GF-D8 (cell line): ENCODE measurements around the gene CCDC88C.
"Not testable (repeated sequence)": the region's sequence is repeated elsewhere in the genome, so short reads cannot be mapped to it uniquely, and the experiment has no call there.

Experiments
- DNase-seq: peaks from one replicate; lab custom pipeline; 2025; lab: John Stamatoyannopoulos, UW

Gene CCDC88C

GRCh38 chr14:91244501-91244901, 173.1 kb downstream of the CCDC88C start, which contains the start of gene GPR68:
TSS of gene GPR68 (minus strand) at chr14:91244704. CDS start at chr14:91235050, 9,654 bp downstream.
- DNase-seq = no peak

- no peak for DNase-seq
These were observed 174.5 kb downstream of the CCDC88C start for GRCh38 chr14:91243074-91243471.

- DNase-seq = no peak
These were observed 175.0 kb downstream of the CCDC88C start for GRCh38 chr14:91242635-91243034.

- peak; percentile 41 for DNase-seq
These were observed 175.8 kb downstream of the CCDC88C start for GRCh38 chr14:91241863-91242262.

DNA sequence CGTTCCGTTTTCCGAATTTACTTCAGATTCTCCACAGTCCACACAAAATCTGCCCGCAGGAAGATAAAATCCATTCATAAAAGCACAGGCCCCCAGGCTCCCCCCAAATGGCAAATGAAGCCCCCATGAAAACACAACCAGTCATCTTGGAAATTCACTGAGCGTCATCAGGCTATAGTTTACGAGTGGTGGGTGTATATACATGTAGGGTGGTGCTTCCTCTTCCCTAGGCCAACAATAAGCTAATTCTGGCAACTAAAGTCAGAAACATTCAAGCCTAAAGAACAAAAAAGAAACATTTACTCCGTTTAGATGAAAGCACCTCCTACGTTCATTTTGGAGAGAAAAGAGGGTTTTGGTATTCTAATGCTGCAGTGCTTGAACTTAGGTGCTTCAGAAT, 179.0 kb downstream of the CCDC88C start:
- DNase-seq = no peak

- DNase-seq = no peak
These were observed 179.5 kb downstream of the CCDC88C start for GRCh38 chr14:91238085-91238484.

GRCh38 chr14:91237219-91237618, 180.4 kb downstream of the CCDC88C start:
- no peak for DNase-seq

DNA sequence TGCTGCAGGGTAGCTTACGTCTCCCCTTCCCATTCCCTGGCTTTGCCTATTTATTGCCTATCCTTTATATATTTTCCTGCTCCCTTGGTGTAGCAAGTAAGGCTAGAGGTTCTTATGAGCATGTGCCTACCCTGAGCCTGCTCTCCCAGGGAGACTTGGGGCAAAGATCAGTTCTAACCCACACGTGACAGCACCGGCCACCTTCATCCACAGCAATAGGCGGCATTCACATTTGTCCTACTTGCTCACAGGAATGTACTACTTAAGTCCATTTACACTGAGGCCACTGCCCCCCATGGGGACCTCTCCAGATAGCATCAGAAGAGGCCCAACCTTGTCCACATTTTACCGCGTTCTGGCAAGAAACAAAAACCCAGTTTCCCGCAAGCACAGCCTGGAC, 181.8 kb downstream of the CCDC88C start:
- DNase-seq = no peak

DNA sequence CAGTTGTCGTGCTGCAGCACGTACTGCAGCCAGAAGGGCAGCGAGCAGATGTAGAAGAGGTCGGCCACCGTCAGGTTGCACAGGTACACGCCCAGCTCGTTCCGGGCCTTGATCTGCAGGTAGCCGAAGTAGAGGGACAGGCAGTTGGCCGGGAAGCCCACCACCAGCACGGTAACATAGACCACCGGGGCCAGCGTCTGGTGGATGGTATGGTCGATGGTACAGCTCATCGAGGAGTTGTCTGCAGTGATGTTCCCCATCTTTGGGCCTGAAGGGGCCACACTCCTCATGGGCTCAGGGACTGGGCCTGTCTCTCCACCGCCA, 182.9 kb downstream of the CCDC88C start:
- DNase-seq = no peak

DNA sequence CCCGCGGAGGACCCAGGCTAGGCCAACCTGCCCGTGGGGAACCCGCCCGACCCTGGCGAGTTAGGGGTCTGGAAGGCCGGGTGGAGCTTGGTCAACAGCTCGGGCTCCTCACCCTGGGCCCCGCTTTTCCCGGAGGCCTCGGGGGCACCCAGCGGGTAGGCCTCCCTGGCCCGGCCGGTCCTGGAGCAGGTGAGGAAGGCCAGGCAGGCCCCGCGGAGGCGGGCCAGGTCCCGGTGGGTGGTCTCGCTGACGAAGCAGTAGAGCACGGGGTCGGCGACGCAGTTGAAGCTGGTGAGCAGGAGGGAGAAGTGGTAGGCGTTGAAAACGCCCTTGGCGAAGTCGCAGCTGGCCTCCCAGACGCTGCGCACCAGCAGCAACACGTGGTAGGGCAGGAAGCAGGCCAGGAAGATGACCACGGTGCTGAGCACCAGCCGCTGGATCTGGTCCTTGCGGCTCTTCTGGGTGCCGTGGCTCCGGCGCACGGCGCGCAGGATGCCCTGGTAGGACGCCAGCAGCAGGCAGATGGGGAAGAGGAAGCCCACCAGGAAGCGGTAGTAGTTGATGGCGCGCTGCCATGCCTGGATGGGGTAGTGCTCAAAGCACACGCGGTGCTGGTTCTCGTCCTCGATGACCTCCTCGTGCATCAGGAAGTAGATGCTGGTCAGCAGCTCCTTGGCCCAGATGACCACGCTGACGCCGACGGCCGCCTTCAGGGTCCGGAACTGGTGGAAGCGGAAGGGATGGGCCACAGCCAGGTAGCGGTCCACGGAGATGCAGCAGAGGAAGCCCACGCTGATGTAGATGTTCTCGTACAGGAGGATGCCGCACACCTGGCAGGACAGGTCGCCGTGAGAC, 183.5 kb downstream of the CCDC88C start:
- DNase-seq = no peak

DNA sequence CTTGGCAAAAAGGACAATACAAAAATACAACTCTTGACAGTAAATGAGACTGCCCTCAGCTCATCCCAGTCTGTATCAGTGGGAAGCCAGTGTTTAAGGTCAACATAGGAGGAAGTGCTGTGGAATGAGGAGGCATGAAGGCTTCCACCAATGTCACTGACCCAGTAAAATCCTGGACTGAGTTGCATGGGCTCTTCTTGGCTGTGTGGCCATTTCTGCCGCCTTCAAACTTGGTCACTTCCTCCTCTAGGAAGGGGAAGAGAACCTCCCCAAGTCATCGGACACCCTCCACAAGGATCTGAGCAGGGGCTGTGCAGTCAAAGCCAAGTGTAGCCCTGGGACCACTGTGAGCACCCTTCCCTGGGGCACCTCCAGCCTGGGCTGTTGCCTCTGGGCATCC, 185.0 kb downstream of the CCDC88C start:
- DNase-seq = no peak

DNA sequence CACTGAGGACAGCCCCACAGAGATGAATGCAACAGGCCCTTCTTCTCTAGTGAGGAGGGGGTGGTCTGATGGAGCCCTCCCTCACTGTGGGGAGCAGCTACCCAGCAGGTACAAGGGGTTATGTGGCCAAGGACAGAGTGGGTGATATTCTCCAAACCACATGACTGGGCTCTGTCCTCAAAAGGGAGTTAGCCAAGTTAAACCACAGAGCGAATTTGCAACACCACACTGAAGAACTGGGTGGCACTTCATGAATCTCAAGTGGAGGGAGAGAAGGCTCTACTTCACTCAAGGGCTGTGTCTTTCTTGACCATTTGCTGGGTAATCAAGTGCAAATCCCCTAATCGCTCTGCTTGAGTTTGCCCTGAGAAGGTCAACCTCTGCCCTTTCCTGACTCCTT, 185.6 kb downstream of the CCDC88C start:
- DNase-seq = no peak

GRCh38 chr14:91231446-91231845, 186.2 kb downstream of the CCDC88C start:
- no peak for DNase-seq

DNA sequence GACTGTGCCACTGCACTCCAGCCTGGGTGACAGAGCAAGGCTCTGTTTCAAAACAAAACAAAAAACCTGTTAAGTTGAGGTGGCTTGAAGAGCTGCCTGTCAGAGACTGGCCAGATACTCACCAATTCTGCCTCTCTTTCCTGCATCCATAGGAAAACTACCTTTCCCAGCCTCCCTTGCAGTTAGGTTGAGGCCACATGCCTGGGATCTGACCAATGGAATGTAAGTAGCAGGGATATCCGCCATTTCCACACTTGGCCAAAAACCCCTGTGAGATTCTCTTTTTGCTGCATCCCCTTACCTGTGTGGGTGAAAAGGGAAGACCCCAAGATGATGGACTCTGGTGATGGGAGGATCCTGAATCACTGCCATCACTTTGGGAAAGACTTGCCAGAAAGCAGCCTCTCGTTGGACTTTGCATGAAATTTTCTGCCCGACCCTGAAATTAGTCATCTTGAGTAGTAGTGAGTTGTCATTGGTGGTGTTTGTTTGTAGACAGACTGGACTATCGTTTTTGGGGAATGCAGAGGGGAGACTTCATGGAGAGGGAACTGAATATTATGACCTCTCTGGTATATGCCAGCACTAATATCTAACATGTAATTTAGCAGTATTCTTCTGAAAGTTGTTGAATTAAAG, 187.1 kb downstream of the CCDC88C start:
- DNase-seq = no peak

- DNase-seq = peak; percentile 45
These were observed 187.8 kb downstream of the CCDC88C start for GRCh38 chr14:91229743-91230200.

- no peak for DNase-seq
These were observed 188.6 kb downstream of the CCDC88C start for GRCh38 chr14:91229005-91229382.

DNA sequence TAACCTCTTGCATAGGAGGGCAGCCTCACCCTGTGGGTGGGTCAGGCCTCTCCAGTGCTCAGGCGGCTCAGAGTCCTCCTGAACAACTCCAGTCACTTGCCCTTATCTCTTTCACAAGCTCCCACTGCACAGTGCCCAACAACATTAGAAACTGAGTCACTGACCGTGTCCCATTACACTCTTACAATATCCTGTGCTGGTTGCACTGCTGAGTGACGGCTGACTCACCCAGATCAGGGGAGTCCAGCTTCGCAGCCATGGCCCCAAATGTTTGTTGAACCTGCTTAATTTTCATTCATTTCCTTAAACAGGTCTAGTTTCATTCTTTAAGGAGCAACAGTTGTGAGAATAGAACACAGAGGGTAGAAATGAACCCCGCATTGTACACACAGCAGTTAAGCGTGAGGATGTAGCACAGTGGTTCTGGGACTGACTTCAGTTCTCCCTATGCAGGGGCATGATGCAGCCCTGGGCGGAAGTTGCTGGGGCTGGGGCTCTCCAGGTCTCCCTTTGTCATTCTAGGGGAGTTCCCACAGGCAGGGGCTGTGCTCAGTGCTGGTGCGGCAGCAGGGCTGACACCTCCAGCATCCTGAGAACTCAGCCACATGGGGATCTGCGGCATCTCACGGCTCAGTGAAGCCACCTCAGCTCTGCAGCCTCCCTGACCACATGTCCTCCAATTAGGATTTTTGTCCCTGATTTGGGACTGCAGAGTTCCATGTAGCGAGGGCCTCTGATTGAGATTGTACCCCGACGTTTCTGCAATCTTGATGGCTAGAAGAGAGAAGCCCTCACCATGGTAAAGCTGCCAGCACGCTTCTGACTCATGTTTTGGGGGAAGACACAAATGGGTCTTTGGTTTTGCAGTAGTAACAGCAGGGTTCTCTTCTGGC, 189.3 kb downstream of the CCDC88C start:
- no peak for DNase-seq

DNA sequence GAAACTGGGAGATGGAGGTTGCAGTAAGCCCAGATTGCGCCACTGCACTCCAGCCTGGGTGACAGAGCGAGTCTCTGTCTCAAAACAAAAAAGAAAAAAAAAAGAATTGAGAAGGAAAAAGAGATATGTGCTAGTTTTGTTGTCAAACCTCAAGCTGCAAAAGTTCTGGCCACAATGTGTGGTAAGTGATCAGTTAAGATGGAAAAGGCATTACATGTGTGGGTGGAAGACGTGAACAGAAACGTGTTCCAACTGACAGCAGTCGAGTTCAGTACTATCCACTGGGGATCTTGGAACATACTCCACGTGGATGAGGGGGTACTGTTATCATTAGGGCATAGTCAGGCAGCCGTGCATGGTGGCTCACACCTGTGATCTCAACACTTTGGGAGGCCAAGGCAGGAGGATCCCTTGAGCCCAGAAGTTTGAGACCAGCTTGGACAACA, 190.4 kb downstream of the CCDC88C start:
- no peak for DNase-seq

DNA sequence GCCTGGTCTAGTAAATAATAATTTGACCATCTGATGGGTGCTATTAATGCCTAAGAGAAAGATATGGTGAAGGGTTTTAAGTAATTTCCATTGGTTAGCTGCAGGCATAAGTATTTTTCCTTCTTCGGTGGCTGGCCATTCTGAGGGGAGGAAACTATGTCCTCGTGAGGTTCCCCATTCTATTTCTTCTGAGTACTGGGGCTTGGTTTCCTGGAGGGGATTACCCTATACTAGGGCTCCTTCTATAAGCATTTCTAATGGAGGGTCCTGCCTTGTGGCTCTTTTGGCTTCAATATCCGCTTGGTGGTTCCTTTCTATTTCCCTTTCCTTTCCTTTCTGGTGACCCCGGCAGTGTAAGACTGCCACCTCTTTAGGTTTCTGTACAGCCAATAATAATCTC, 191.3 kb downstream of the CCDC88C start:
- DNase-seq = not testable (repeated sequence)

- no peak for DNase-seq
These were observed 192.6 kb downstream of the CCDC88C start for GRCh38 chr14:91225025-91225424.

DNA sequence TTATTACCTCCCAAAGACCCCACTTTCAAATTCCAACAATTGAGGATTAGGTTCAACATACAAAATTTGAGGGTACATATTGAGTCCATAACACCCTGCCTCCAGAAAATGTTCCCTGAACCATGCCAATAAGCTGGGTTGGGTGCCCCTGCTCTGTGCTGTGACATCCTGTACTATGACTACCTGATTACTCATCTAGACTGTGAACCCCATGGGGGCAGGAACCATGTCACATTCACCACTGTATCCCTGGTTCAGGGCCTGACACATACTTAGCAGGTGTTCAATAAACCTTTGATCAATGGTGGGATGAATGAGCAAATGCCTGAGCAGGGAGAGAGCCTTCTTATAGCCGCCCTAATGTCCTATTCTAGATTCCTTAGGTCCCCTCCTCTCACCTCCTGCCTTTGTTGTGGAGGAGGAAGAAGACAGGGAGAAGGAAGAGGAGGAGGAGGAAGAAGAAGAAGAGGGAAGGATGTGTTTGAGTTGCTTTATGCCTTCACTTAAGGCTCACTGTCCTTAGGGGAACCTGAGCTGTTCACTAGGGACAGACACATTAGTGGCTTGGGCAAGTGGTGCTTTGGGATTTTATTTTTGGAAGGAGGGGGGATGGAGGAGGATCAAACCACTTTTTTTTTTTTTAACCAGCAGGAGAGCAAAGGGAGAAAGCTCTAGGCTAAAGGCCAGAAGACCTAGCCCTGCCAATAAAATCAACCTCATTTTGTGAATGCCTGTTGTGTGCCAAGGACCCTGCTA, 194.4 kb downstream of the CCDC88C start:
- DNase-seq = no peak
